CD4-positive, alpha-beta T cell treated with Interleukin-4 for 4 hours (primary cell): ENCODE data around the gene KIF3B.
"Not testable (repeated sequence)": the region's sequence is repeated elsewhere in the genome, so short reads cannot be mapped to it uniquely, and the experiment has no call there.

Experiments used
- DNase-seq: peaks from one replicate; pipeline ENCODE4 v3.0.0-alpha.2; 2020

Gene KIF3B

GRCh38 chr20:32249030-32249738 is 28.3 kb upstream of the KIF3B start:
- DNase-seq = peak; percentile 56

GRCh38 chr20:32251470-32251869 is 26.0 kb upstream of the KIF3B start:
- no peak for DNase-seq

DNA sequence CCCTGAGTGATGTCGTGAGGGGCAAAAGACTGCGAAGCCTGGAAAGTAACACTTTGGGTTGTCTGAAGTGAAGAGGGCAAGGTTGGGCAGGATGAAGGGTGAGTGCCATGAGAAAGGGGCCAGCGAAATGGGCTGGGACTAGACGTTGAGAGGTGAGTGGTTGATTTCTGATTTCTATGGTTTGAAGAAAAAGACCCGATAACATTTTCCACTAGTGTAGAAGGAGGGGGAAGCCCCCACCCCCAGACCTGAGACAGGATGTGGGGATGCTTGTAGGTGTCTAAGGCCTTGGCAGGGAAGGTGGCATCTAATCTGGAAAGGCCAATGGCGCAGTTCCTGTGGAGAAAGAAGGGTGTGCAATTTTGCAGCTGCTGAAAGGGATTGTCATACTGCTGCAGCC is 25.3 kb upstream of the KIF3B start:
- DNase-seq = peak; percentile 8

DNA sequence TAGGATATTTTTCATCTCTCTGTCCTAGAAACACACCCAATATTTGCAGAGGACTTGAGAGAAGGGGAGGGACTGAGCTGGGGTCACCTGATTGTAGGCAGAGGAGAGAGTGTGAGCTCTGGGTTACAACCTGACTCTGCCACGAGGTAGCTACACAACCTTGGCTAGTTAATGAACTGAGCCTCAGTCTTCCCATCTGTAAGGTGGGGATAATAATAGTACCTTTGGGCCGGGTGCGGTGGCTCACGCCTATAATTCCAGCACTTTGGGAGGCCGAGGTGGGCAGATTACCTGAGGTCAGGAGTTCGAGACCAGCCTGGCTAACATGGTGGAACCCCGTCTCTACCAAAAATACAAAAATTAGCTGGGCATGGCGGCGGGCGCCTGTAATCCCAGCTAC is 16.5 kb upstream of the KIF3B start:
- not testable (repeated sequence) for DNase-seq

DNA sequence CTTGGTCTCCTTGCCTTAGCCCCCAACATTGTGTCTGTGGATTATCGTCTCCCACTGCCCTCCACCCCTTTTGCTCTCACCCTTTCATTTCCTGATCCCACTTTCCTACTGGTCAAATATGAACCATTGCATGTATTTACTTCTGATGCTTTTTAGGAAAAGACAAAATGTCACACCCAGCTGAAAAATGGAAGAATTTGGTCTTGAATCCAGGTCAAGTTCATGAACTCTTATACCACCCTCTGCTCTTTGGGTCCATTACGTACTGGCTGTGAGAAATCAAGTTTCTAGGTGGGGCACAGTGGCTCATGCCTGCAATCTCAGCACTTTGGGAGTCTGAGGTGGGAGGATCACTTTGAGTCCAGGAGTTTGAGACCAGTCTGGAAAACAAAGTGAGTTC is 15.8 kb upstream of the KIF3B start:
- DNase-seq = no peak

DNA sequence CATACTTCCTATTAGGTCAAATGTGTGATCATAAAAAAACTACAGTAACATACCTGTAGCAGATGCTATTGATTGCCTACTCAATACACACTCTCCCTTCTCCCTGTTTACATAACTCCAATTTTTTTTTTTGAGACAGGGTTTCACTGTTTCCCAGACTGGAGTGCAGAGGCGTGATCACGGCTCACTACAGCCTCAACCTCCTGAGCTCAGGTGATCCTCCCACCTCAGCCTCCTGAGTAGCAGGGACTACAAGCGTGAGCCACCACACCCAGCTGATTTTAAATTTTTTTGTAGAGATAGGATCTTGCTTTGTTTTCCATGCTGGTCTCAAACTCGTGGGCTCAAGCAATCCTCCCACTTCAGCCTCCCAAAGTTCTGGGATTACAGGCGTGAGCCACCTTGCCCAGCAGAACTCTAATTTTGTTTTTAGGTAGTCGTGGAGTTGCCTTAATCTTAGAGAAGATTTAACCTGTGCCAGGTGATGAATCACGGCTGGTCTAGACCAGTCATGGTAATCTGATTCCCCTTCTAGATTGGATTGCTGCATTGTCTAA is 14.0 kb upstream of the KIF3B start:
- no peak for DNase-seq

DNA sequence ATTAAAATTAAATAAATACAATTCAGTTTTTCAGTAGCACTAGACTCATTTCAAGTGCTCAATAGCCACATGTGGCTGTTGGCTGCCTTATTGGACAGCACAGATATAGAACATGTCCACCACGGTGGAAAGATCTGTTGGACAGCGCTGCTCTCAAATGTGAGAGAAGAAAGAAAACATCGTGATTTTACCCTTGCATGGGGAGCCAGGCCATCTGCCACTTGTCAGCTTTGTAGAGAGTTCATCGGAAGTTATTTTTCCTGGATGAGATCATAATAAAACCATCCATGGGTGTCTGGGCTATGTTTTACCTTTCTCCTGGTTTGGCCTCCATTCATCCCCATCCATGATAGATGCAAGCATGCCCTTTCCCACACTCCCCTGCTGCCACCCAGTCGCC is 5.8 kb upstream of the KIF3B start:
- DNase-seq = no peak

GRCh38 chr20:32274359-32274758 is 3.1 kb upstream of the KIF3B start:
- DNase-seq = no peak

- DNase-seq = not testable (repeated sequence)
Observed at GRCh38 chr20:32275163-32275562, 2.3 kb upstream of the KIF3B start.

- no peak for DNase-seq
Observed at GRCh38 chr20:32278199-32278643, 770 bp downstream of the KIF3B start.

DNA sequence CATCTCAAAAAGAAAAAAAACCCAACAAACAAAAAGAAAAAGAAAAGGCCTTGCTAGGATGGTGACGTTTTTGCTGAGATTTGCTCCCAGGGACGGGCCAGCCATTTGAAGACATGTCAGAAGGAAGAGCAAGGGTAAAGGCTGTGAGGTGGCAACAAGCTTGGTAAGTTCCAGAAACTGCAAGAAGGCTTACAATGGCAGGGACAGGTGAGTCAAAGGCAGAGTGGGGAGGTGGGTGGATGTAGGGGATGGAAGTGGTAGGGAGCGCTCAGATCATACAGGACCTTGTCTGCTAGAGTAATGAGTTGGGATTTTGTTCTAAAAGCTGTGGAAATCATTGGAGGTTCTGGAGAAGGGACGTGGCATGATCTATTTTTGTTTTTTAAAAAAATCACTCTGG is 4.3 kb downstream of the KIF3B start:
- no peak for DNase-seq

- no peak for DNase-seq
Observed at GRCh38 chr20:32282461-32282860, 5.0 kb downstream of the KIF3B start.

DNA sequence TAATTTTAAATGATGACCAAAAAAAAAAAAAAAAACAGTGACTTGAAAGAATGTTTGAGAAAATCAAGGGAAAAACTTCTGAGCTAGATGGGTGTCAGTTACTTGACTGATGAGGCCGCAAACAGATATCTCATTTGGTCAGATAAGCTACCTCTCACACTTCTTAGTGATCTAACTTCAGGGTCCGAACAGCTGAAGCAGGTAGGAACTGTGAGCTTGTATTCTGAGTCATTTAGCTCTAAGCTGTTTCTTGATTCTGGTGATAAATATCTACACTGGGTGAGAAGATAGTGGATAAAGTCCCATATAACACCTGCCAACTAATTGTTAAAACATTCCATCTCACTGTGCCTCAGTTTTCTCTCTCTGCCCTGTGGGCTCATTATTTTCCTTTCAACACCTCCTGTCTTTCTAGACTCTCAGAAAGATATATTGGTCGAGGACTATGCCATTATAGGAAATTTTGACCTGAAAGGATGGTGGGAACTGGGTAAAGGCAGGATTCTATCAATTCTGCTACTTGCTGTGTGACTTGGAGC is 7.7 kb downstream of the KIF3B start:
- DNase-seq = peak; percentile 37

- peak; percentile 86 for DNase-seq
Observed at GRCh38 chr20:32285621-32286371, 8.3 kb downstream of the KIF3B start.

DNA sequence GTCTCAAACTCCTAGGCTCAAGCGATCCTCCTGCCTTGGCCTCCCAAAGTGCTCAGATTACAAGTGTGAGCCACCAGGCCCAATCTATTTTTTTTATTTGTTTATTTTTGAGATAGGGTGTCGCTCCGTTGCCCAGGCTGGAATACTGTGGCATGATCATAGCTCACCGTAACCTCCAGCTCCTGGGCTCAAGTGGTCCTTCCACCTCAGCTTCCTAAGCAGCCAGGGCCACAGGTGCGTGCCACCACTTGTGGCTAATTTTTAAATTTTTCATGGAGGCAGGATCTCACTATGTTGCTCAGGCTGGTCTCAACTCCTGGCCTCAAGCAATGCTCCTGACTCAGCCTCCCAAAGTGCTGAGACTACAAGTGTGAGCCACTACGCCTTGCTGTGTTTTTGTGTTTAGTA is 9.8 kb downstream of the KIF3B start:
- no peak for DNase-seq

DNA sequence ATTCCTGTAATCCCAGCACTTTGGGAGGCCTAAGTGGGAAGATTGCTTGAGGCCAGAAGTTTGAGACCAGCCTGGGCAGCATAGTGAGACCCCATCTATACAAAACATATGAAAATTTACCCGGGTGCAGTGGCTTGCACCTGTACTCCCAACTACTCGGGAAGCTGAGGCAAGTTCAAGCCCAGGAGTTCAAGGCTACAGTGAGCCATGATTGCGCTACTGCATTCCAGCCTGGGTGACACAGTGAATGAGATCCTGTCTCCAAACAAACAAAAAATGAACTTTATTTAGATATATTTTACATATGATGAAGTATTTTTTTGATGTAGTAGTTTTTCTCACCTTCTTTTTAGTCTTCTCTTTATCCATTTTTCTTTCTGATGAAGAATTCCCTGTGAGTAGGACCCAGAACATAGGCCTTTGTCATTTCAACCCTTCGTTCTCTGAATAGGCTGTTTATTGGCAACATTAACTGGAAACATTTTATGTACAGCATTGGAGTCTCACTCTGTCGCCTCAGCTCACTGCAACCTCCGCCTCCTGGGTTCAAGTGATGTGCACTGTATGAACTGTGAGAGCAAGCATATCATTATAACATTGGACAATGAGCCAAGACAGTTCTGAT is 10.9 kb downstream of the KIF3B start:
- no peak for DNase-seq

DNA sequence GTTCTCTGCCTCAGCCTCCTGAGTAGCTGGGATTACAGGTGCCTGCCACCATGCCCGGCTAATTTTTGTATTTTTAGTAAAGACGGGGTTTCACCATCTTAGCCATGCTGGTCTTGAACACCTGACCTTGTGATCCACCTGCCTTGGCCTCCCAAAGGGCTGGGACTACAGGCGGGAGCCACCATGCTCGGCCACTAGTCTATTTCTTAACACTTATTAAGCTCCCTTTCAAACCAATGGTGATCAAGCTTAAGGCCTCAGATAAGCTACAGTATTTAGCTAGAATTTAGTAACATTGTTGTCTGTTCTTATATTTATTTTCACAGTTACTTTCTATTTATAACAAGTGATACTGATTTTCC is 11.8 kb downstream of the KIF3B start:
- not testable (repeated sequence) for DNase-seq

DNA sequence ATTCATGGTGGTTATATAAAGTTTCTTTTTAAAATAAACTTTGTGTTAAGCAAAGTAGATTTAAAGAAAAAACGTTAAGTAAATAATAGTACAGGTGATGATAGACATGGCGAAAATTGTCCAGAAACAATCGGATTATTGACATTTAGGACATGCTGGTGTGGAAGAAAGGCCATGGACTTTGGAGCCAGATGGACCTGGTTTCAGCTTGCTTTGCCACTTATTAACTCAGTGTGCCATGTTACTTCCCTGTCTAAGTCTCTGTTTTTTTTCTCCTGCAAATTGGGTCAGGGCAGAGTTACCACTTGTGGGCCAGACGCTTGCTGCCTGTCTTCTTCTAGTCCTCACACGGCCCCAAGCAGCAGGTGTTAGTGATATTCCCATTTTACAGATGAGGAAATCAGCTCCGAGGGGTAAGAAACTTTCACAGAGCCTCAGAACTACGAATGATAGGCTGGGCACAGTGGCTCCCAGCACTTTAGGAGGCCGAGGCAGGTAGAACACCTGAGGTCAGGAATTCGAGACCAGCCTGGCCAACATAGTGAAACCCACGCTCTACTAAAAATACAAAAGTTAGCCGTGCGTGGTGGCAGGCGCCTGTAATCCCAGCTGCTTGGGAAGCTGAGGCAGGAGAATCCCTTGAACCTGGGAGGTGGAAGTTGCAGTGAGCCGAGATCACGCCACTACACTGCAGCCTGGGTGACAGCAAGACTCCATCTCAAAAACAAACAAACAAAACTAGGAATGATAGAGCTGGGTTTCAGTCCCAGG is 12.4 kb downstream of the KIF3B start:
- no peak for DNase-seq

DNA sequence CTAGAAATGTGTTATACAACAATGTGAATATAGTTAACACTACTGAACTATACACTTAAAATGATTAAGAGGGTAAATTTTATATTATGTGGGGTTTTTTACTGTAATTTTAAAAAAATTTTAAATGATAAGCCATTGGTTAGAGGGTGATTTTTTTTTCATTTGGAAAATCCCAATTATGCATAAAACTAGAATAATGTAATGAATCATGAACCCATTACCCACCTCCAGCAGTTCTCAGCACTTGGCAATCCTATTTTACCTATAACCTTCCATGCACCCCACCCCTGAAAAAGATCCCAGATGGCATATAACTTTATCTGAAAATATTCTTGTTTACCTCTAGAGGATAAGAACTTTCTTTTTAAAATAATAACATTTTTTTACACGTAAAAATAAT is 13.7 kb downstream of the KIF3B start:
- no peak for DNase-seq

- no peak for DNase-seq
Observed at GRCh38 chr20:32292548-32292947, 15.1 kb downstream of the KIF3B start.

GRCh38 chr20:32294071-32294470 is 16.6 kb downstream of the KIF3B start:
- DNase-seq = no peak

GRCh38 chr20:32296412-32296811 is 19.0 kb downstream of the KIF3B start:
- no peak for DNase-seq
